ENCODE data around the gene TXNDC15. TPM values are rescaled to one million over a fixed set of nuclear protein-coding genes. Genes with fewer than 3 reads are reported as not detected.

TXNDC15 gene
- total RNA-seq, 1 donor from 2014 or later: 20.8 TPM

DNA sequence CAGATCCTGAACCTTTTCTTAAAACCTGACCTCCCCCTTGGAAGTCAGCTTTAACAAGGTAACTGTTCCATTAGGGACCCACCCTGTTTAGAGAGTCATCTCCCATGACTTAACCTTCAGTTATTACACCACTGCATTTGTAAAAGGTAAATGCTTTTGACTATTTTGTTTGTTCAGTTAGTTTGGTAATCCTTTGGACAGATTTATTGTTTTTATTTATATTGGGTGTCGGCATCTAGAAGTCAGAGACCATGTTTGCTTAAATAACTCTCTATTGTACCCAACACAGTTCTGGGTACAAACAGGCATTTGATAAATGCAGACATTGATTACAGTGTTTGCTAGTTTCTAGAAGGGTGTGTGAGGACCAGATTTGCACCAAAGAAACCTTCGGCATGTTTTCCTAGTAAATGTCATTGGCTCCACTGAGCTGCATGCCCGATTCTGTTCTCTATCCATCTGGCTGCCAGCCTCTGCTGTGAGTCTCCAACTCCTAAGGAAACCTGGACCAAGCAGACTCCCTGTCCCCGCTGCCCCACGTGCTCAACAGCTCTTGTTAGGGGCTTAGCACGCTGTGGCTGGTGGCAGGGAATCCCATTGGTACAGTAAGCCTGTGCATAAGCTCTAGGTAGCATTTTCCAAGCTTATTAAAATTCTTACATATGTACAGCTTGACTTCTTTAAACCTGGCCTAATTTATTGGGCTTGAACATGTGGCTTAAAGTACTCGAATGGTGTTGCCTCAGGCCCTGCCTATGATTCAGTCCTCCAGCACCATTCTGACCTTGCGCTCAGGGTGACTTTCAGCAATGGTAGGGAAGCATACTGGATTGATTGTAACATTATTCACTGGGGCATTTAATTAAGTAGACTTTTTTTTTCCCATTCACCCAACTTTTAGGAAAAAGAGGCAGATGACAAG lies 37.4 kb downstream of the TXNDC15 start:
- Histone ChIP-seq H3K27me3 (ENCODE audit: control insufficient read depth, insufficient read depth, low read length) (no peaks in the 10 kb centered on the region), H3K36me3 (ENCODE audit: control insufficient read depth, insufficient read depth, low read length) (peaks cover 2% of the 10 kb centered on the region), H3K4me3 (ENCODE audit: low read depth, low read length) (no peak overlapping the region)
- TF ChIP-seq, protein P1, sequence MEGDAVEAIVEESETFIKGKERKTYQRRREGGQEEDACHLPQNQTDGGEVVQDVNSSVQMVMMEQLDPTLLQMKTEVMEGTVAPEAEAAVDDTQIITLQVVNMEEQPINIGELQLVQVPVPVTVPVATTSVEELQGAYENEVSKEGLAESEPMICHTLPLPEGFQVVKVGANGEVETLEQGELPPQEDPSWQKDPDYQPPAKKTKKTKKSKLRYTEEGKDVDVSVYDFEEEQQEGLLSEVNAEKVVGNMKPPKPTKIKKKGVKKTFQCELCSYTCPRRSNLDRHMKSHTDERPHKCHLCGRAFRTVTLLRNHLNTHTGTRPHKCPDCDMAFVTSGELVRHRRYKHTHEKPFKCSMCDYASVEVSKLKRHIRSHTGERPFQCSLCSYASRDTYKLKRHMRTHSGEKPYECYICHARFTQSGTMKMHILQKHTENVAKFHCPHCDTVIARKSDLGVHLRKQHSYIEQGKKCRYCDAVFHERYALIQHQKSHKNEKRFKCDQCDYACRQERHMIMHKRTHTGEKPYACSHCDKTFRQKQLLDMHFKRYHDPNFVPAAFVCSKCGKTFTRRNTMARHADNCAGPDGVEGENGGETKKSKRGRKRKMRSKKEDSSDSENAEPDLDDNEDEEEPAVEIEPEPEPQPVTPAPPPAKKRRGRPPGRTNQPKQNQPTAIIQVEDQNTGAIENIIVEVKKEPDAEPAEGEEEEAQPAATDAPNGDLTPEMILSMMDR (IDR thresholded peaks at IDR 0.05; ENCODE audit: insufficient read depth, low read length, poor library complexity, severe bottlenecking): no peak
- DNase-seq (ENCODE audit: low read depth): no peak

DNA sequence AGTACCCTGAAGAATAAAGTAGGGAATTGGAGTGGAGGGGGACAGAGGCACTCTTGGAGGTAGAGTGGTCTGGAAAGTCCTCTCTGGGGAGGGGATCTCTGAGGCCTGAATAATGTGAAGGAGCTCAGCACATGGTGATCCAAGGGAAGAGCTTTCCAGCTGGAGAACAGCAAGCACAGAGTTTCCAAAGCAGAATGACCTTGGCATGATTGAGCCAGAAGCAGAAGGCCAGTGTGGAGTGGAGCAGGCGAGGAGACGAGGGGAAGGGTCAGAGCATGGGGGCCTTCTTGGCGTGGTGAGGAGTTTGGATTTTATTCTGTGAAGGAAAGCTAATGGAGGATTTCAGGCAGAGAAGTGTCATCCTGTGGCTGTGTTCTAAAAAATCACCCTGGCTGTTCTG lies 39.1 kb downstream of the TXNDC15 start:
- TF ChIP-seq, protein P1 (IDR thresholded peaks at IDR 0.05; ENCODE audit: insufficient read depth, low read length, poor library complexity, severe bottlenecking): no peak
- Histone ChIP-seq H3K4me3 (ENCODE audit: low read depth, low read length) (no peak overlapping the region), H3K27me3 (ENCODE audit: control insufficient read depth, insufficient read depth, low read length) (no peaks in the 10 kb centered on the region), H3K36me3 (ENCODE audit: control insufficient read depth, insufficient read depth, low read length) (peaks cover 2% of the 10 kb centered on the region)
- DNase-seq (ENCODE audit: low read depth): no peak

DNA sequence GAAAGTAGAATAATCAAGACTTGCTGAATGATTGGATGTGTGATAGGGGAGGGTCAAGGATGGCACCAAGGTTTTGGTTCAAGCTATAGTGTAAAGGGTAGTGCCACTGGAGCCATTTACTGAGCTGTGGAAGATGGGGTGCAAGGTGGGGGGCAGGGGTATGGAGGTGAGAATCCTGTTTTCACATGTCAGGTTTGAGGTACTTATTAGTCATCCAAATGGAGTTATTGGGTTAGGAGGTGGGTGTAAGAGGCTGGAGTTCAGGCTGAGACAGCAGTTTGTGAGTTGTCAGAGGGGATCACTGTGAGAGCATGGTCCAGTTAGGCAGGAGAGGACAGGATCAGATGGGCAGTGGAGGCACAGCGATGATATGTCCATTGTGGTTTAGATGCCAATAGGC lies 39.6 kb downstream of the TXNDC15 start:
- Histone ChIP-seq H3K36me3 (ENCODE audit: control insufficient read depth, insufficient read depth, low read length) (peaks cover 2% of the 10 kb centered on the region), H3K27me3 (ENCODE audit: control insufficient read depth, insufficient read depth, low read length) (no peaks in the 10 kb centered on the region), H3K4me3 (ENCODE audit: low read depth, low read length) (no peak overlapping the region)
- TF ChIP-seq, protein P1 (IDR thresholded peaks at IDR 0.05; ENCODE audit: insufficient read depth, low read length, poor library complexity, severe bottlenecking): no peak
- no peak for DNase-seq (ENCODE audit: low read depth)

DNA sequence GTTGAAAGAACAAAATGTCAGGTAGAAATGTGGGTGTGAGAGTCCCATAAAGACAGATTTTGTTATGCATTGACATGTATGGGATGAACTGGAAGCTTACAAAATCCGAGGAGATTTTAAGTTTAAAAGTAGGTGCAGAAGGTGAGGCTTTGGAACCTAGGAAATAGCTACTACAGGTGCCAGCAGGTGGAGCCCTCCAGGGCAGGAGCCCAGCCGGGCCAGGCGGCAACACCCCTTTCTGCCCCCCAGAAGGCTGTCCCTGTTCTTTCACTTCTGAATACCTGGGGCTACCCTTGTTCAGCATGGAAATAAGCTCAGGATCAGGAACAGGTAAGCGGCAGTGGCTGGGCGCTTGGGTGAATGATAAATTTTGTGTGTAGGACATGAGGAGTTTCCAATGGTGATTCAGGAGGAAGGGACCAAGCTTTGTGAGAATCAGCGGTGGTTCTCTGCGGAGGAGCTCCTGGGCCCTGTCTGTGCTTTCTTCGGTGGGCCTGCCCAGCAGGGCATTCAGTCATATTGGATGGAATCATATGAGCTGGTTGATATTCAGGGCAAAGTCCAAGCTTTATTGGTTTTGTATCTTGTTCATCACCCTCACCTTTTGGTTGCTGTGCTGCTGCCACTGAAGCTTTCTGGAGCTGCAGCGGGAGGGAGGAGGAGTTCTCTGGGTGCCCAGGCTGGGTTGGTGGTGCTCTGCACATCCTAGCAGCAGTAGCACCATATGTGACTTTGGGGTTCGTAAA lies 43.1 kb downstream of the TXNDC15 start:
- H3K4me3 ChIP-seq (ENCODE audit: low read depth, low read length): no peak overlapping the region
- TF ChIP-seq, protein P1 (IDR thresholded peaks at IDR 0.05; ENCODE audit: insufficient read depth, low read length, poor library complexity, severe bottlenecking): peak; percentile 47
- no peak for DNase-seq (ENCODE audit: low read depth)
- no peaks in the 10 kb centered on the region for H3K27me3 ChIP-seq (ENCODE audit: control insufficient read depth, insufficient read depth, low read length)
- peaks cover 1% of the 10 kb centered on the region for H3K36me3 ChIP-seq (ENCODE audit: control insufficient read depth, insufficient read depth, low read length)

DNA sequence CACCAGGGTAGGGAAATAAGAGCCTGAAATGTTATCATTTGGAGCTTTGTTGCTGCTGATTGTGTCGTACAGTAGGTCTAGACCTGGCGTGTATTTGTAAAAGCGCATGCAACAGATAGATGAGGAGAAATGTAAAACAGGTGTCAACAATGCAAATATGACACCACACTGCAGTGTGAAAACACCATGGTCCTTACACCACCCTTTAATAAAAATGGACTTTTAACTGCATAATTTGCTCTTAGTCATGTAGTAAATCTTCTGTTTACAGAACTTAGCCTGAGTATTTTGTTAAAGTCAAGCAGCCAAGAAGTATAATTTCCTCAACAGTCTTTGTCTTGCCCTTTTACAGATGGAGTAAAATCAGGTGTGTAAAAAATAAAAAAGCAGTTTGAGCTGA lies 44.7 kb downstream of the TXNDC15 start:
- no peak overlapping the region for H3K4me3 ChIP-seq (ENCODE audit: low read depth, low read length)
- TF ChIP-seq, protein P1 (IDR thresholded peaks at IDR 0.05; ENCODE audit: insufficient read depth, low read length, poor library complexity, severe bottlenecking): no peak
- no peaks in the 10 kb centered on the region for H3K27me3 ChIP-seq (ENCODE audit: control insufficient read depth, insufficient read depth, low read length)
- DNase-seq (ENCODE audit: low read depth): no peak
- H3K36me3 ChIP-seq (ENCODE audit: control insufficient read depth, insufficient read depth, low read length): no peaks in the 10 kb centered on the region
